Liver (tissue), 3 donors: ENCODE data around the gene PPP1R16B.

Experiments used
- HNF4G ChIP-seq: IDR thresholded peaks from 2 replicates; pipeline ENCODE4 v1.6.1; 2016; ENCODE audit warnings: antibody characterized with exemption
- TF ChIP-seq, protein P1 (sequence below): IDR thresholded peaks from 2 replicates; pipeline ENCODE4 v1.6.1; 2016; ENCODE audit warnings: antibody characterized with exemption
- TF ChIP-seq, protein P2 (sequence below): fragments of 150-350 bp; IDR thresholded peaks from 2 replicates; pipeline ENCODE4 v1.5.1; 2017; ENCODE audit warnings: improper control_type of control experiment, low read depth, low read length; ENCODE audit not compliant: missing input control
- donor health status: healthy.
- donor health status: healthy.

- TF ChIP-seq HNF4G, result no peak
- TF ChIP-seq, protein P1, sequence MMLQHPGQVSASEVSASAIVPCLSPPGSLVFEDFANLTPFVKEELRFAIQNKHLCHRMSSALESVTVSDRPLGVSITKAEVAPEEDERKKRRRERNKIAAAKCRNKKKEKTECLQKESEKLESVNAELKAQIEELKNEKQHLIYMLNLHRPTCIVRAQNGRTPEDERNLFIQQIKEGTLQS, result no peak
- TF ChIP-seq, protein P2, sequence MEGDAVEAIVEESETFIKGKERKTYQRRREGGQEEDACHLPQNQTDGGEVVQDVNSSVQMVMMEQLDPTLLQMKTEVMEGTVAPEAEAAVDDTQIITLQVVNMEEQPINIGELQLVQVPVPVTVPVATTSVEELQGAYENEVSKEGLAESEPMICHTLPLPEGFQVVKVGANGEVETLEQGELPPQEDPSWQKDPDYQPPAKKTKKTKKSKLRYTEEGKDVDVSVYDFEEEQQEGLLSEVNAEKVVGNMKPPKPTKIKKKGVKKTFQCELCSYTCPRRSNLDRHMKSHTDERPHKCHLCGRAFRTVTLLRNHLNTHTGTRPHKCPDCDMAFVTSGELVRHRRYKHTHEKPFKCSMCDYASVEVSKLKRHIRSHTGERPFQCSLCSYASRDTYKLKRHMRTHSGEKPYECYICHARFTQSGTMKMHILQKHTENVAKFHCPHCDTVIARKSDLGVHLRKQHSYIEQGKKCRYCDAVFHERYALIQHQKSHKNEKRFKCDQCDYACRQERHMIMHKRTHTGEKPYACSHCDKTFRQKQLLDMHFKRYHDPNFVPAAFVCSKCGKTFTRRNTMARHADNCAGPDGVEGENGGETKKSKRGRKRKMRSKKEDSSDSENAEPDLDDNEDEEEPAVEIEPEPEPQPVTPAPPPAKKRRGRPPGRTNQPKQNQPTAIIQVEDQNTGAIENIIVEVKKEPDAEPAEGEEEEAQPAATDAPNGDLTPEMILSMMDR, result no peak
Measured at GRCh38 chr20:38924718-38925117, 119.2 kb downstream of the PPP1R16B start.
